Stimulated activated CD4-positive, alpha-beta T cell treated with anti-CD3 and anti-CD28 coated beads, TNF-alpha, amount 100 ng/mL, for 48 hours (primary cell): ENCODE data around the gene CMSS1.
"Not testable (repeated sequence)": the region's sequence is repeated elsewhere in the genome, so short reads cannot be mapped to it uniquely, and the experiment has no call there.

ENCODE experiments used
- DNase-seq, 3 donors: peaks; one replicate each; pipeline ENCODE4 v3.0.0-alpha.2; 2020; ENCODE audit warnings: low read depth in 3 of 3

Gene CMSS1

DNA sequence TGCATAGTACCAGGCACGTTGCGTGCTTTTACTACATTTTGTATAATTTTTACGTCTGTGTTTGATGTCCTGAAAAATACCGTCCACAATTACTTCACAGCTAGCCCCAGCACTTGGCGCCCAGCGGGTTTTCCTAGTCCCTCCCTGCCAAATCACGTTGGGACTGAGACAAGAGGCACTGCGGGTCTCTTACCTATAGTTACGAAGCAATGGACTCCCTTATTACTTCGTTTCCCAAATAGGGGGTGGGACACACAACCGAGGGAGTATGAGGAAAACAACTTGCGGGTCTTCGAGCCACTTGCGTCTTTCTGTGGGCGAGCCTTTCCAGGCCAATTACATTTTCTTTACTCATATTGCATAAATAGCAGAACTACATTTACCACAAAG, 620 bp upstream of the CMSS1 start:
- DNase-seq = no peak

- no peak for DNase-seq
These were observed 1.2 kb downstream of the CMSS1 start for GRCh38 chr3:99818818-99819217.

DNA sequence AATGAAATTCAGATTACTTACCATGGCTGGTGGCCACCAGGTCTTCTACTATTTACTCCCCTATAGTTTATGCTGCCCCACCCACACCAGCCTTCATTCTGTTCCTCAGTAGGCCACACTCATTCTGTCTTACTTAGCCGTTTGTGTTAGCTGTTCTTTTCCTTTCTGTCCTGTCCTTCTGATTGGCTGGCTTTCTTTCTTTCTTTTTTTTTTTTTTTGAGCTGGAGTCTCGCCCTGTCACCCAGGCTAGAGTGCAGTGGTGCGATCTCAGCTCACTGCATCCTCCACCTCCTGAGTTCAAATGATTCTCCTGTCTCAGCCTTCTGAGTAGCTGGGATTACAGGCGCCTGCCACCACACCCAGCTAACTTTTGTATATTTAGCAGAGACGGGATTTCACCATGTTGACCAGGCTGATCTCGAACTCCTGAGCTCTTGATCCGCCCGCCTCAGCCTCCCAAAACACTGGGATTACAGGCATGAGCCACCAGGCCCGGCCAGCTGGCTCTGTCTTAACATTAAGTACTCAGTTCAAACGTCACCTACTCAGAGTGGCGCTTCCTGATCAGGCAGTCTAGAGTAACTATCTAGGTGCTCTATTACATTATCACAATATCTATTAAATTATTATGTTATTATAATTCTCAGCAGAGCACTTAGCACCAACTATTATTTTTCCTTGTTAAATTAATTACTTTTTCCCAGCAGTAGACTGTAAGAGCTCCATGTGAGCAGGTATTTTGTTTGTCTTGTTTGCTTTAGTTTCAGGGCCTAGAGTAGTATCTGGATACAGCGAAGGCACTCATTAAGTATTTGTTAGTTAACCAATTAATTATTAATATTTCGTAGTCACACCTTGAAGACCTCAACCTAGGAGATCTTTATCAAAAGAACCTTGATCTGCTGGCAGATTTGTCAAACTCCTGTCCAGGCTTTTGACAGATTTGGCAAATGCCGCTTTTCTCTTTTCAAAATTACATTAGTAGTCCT, 6.4 kb downstream of the CMSS1 start:
- no peak for DNase-seq

DNA sequence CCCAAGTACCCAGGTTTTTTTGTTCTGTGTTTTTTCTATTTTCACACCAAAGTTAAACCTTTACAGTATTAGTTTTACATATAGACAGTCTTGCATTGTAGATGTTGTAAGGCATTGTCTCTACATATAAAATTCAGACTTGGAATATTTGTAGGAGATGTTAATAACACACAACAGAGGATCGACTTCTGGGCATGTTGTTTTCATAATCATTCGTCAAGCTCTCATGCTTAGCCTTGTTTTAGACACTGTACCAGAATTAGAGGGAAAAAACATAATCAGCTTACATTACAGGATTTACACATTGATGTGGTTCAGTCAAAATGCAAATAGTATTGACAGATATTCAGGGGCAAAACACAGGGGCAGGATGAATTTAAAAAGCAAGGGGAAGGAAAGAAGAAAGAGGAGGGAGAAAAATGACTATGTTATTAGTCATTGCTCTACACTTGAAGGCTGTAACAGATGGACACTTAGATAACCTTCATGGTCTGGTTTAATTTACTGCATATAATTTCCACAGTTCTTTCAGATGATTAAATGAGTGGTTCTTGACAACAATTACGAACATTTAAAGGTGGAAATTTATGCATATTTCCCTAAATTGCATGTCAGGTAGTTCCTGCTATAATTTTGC, 7.5 kb downstream of the CMSS1 start:
- no peak for DNase-seq

- DNase-seq = no peak
These were observed 12.2 kb downstream of the CMSS1 start for GRCh38 chr3:99829844-99830243.

DNA sequence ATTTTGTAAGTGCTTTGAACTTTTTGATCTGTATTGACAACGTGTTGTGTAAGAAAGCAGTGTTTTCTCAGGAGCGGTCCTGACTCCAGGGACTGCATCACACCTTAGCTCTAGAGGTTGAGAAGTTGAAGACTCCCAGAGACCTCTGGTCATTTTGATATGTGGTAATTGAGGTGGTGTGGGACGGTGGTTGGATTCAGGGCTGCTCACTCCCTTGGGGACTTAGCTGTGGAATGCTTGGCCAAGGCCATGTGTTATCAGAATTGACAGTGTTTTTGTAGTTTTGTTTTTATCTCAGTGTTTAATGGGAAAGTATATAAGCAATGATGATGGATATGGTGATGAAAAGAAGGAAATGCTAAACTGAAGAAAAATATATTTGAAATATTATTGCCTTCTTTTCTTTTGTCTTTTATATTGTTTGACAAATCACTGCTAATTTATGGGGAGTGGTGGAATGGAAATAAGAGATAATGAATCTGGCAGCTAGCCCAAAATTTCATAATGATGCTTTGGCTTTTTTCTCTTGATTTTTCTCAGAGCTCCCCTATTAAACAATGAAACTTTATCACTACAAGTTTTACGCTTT, 16.0 kb downstream of the CMSS1 start:
- no peak for DNase-seq

- DNase-seq = no peak
These were observed 16.7 kb downstream of the CMSS1 start for GRCh38 chr3:99834211-99834957.

DNA sequence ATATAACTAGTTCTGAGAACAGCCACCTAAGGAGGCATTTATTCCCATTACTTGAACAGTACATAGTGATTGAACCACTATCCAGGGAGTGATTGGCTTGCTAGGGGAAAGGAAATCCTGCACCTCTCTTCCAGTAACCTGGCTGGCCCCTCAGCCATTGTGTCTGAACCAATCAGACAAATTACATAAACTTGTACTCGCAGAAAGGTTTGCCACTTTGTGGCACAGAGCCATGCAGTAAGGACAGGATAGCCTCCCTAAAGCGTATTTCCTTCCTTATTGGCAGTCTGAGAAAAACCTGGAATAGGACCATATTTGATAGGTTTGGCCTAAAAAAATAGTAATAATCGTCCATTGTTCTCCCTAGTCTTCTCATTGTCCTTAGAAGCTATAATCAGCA, 19.0 kb downstream of the CMSS1 start:
- no peak for DNase-seq

GRCh38 chr3:99837715-99838114, 20.1 kb downstream of the CMSS1 start:
- DNase-seq = no peak

DNA sequence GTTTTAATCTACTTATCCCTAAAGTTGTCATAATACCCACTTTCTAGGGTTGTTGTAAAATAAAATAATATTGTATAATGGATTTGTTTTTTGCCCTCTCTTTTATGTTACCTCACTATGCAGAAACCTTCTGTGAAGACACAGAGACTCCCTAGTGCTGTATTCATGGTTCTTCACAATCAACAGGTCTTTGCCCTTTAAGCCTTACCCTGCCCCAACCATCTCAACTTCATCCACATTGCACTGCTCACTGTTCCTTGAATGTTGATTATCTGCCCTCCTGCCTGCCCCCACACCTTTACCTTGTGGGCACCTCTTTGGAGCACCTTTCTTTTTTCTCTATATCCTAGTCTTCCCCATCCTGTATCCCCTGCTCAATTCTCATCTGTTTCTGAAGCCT, 21.1 kb downstream of the CMSS1 start:
- no peak for DNase-seq

GRCh38 chr3:99839613-99840012, 22.0 kb downstream of the CMSS1 start:
- no peak for DNase-seq

DNA sequence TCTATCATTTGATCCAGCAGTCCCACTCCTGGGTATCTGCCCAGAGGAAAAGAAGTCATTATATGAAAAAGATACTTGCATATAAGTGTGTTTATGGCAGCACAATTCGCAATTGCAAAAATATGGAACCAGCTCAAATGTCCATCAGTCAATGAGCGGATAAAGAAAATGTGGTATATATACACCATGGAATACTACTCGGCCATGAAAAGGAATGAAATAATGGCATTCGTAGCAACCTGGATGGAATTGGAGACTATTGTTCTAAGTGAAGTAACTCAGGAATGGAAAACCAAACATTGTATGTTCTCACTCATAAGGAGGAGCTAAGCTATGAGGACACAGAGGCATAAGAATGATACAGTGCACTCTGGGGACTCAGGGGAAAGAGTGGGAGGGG, 24.3 kb downstream of the CMSS1 start:
- DNase-seq = not testable (repeated sequence)

DNA sequence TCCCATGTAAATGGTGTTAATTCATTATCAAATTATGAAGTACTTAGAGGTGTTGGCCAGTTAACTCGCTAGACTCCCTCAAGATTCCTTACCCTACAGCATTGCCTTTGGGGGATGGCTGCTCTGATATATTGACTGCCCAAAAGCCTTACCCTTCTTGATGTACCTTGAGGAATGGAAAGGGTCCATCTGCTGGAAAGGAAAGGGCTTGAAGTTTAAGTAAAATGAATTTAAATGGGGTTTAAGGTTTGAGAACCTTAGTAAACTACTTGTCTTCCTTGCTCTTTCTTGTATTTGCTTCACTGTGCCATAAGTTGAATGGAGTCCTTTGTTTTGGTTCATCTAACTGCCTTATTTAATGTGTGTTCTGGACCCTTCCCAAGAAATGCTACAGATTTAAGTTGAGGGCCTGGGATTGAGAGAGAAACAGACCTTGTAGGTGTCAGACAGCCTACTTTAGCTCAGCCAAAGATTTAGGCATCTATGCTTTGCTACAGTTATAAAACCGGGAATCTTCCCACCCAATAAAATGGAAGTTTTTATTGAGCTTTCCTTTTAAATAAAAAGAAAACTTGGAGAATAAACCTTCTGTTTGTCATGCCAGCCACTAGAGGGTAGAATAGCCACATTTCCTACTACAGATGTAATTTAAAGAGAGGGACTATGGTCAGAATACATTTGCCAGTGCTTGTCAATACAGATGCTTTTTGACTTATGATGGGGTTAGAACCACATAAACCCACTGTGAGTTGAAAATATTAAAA, 25.3 kb downstream of the CMSS1 start:
- DNase-seq = no peak

- no peak for DNase-seq
These were observed 26.1 kb downstream of the CMSS1 start for GRCh38 chr3:99843590-99844258.

- DNase-seq = no peak
These were observed 27.7 kb downstream of the CMSS1 start for GRCh38 chr3:99845331-99845730.

GRCh38 chr3:99845999-99846398, 28.3 kb downstream of the CMSS1 start:
- DNase-seq = no peak

- DNase-seq = no peak
These were observed 29.0 kb downstream of the CMSS1 start for GRCh38 chr3:99846477-99847160.

DNA sequence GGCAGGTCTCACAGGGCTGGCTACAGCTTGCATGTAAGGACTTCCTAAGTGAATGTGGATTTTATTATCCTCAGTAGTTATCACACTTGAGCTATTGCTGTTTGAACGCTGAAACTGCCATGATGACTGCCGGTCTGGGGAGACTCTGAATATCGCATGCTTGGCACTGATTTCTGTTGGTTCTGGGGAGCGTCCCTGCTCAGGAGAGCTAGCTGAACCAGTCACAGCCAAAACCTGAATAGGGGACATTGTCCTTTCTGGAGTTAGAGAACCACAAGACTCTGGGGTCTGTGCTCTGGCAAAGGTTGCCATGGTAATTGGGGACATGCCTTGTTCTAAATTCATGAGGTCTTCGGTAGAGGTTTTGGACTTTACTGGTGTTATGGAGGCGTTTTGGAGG, 30.8 kb downstream of the CMSS1 start:
- DNase-seq = no peak

- no peak for DNase-seq
These were observed 32.9 kb downstream of the CMSS1 start for GRCh38 chr3:99850608-99851007.

DNA sequence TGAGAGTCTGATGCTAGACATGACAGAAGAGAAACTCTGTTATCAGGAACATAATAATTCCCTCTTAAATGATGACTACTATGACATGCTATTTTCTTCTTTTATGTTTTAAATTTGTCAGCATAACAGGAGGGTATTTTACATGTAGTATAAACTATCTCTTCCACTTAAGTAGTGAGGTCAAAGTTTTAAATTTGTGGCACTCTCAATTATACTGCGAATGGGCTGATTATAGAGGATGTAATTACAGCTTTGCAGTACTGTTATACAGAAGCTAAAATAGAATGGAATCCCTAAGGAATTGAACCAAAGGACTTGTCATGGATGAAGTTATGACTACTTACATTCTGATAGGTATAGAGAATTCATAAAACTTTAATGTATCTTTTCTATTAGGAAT, 34.3 kb downstream of the CMSS1 start:
- no peak for DNase-seq
